Measurements from ENCODE around the gene ACTMAP.

ACTMAP gene

DNA sequence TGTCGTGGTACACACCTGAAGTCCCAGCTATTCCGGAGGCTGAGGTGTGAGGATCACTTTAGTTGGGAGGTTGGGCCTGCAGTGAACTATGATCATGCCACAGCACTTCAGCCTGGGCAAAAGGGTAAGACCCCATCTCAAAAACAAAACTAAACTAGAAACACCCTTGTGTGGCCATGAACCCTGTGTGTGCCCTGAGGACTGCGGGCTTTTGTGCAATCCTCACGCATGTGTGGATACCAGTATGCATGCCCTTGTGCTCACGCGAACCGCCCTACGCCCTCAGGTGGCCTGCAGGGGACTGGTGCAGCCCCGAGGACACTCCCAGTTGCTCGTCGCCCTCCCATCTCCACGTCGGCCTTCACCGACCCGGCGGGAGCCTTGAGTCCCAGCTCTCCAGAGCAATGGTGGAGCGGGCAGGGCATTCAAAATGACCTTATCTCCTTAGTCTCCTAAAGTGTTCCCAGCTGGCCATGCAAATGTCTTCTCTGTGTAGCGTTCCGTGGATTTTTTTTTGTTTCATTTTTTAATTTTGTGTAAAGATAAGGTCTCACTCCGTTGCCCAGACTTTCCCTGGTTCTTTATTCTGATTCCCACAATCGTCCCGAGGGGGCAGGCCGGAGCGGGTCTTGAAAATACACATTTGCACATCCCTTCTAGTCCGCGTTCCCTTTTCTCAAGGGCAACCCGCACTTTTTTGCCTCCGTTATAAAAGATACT is 47.8 kb upstream of the ACTMAP start (continued):
- TF ChIP-seq, protein P1, sequence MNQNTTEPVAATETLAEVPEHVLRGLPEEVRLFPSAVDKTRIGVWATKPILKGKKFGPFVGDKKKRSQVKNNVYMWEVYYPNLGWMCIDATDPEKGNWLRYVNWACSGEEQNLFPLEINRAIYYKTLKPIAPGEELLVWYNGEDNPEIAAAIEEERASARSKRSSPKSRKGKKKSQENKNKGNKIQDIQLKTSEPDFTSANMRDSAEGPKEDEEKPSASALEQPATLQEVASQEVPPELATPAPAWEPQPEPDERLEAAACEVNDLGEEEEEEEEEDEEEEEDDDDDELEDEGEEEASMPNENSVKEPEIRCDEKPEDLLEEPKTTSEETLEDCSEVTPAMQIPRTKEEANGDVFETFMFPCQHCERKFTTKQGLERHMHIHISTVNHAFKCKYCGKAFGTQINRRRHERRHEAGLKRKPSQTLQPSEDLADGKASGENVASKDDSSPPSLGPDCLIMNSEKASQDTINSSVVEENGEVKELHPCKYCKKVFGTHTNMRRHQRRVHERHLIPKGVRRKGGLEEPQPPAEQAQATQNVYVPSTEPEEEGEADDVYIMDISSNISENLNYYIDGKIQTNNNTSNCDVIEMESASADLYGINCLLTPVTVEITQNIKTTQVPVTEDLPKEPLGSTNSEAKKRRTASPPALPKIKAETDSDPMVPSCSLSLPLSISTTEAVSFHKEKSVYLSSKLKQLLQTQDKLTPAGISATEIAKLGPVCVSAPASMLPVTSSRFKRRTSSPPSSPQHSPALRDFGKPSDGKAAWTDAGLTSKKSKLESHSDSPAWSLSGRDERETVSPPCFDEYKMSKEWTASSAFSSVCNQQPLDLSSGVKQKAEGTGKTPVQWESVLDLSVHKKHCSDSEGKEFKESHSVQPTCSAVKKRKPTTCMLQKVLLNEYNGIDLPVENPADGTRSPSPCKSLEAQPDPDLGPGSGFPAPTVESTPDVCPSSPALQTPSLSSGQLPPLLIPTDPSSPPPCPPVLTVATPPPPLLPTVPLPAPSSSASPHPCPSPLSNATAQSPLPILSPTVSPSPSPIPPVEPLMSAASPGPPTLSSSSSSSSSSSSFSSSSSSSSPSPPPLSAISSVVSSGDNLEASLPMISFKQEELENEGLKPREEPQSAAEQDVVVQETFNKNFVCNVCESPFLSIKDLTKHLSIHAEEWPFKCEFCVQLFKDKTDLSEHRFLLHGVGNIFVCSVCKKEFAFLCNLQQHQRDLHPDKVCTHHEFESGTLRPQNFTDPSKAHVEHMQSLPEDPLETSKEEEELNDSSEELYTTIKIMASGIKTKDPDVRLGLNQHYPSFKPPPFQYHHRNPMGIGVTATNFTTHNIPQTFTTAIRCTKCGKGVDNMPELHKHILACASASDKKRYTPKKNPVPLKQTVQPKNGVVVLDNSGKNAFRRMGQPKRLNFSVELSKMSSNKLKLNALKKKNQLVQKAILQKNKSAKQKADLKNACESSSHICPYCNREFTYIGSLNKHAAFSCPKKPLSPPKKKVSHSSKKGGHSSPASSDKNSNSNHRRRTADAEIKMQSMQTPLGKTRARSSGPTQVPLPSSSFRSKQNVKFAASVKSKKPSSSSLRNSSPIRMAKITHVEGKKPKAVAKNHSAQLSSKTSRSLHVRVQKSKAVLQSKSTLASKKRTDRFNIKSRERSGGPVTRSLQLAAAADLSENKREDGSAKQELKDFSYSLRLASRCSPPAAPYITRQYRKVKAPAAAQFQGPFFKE (tag by site-specific recombination; IDR thresholded peaks at IDR 0.05; ENCODE audit: borderline replicate concordance): no peak
- TF ChIP-seq ZNF707 (tag by site-specific recombination; IDR thresholded peaks at IDR 0.05) (no peak), ZNF830 (tag by site-specific recombination; IDR thresholded peaks at IDR 0.05; ENCODE audit: low read depth) (no peak), ZNF76 (tag by site-specific recombination; IDR thresholded peaks at IDR 0.05; ENCODE audit: borderline replicate concordance, low read depth) (peak; percentile 69), ZNF426 (tag by site-specific recombination; IDR thresholded peaks at IDR 0.05) (no peak), SP7 (tag by site-specific recombination; IDR thresholded peaks at IDR 0.05) (peak; percentile 72; the same call in 1 of the 2 replicates), ZNF664 (tag by site-specific recombination; IDR thresholded peaks at IDR 0.05) (no peak; the same call in 1 of the 2 replicates), ZNF558 (tag by site-specific recombination; IDR thresholded peaks at IDR 0.05) (peak; percentile 54; the same call in 1 of the 2 replicates), ZNF10 (tag by site-specific recombination; IDR thresholded peaks at IDR 0.05) (peak; percentile 74), ZFP37 (tag by site-specific recombination; IDR thresholded peaks at IDR 0.05) (peak; percentile 86; the same call in 1 of the 2 replicates), IKZF3 (tag by site-specific recombination; IDR thresholded peaks at IDR 0.05) (no peak), ZSCAN30 (tag by site-specific recombination; IDR thresholded peaks at IDR 0.05) (no peak), ZNF510 (tag by site-specific recombination; IDR thresholded peaks at IDR 0.05; ENCODE audit: insufficient replicate concordance) (no peak), ZNF266 (tag by site-specific recombination; IDR thresholded peaks at IDR 0.05; ENCODE audit: low read depth) (no peak), YY1 (tag by site-specific recombination; IDR thresholded peaks at IDR 0.05) (peak; percentile 72; the same call in 1 of the 2 replicates), ZNF394 (tag by site-specific recombination; IDR thresholded peaks at IDR 0.05; ENCODE audit: borderline replicate concordance) (peak; percentile 59; the same call in 1 of the 2 replicates), ZNF140 (tag by site-specific recombination; IDR thresholded peaks at IDR 0.05) (no peak), SETDB1 (IDR thresholded peaks at IDR 0.05; ENCODE audit: insufficient read length, low read length) (no peak), ZNF473 (tag by site-specific recombination; IDR thresholded peaks at IDR 0.05) (no peak), SP2 (tag by site-specific recombination; IDR thresholded peaks at IDR 0.05) (peak; percentile 25; the same call in 1 of the 2 replicates), ZNF112 (tag by site-specific recombination; IDR thresholded peaks at IDR 0.05) (no peak)
- TF ChIP-seq, protein P2, sequence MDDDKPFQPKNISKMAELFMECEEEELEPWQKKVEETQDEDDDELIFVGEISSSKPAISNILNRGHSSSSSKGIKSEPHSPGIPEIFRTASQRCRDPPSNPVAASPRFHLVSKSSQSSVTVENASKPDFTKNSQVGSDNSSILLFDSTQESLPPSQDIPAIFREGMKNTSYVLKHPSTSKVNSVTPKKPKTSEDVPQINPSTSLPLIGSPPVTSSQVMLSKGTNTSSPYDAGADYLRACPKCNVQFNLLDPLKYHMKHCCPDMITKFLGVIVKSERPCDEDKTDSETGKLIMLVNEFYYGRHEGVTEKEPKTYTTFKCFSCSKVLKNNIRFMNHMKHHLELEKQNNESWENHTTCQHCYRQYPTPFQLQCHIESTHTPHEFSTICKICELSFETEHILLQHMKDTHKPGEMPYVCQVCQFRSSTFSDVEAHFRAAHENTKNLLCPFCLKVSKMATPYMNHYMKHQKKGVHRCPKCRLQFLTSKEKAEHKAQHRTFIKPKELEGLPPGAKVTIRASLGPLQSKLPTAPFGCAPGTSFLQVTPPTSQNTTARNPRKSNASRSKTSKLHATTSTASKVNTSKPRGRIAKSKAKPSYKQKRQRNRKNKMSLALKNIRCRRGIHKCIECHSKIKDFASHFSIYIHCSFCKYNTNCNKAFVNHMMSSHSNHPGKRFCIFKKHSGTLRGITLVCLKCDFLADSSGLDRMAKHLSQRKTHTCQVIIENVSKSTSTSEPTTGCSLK (tag by site-specific recombination; IDR thresholded peaks at IDR 0.05): no peak
- TF ChIP-seq, protein P3, sequence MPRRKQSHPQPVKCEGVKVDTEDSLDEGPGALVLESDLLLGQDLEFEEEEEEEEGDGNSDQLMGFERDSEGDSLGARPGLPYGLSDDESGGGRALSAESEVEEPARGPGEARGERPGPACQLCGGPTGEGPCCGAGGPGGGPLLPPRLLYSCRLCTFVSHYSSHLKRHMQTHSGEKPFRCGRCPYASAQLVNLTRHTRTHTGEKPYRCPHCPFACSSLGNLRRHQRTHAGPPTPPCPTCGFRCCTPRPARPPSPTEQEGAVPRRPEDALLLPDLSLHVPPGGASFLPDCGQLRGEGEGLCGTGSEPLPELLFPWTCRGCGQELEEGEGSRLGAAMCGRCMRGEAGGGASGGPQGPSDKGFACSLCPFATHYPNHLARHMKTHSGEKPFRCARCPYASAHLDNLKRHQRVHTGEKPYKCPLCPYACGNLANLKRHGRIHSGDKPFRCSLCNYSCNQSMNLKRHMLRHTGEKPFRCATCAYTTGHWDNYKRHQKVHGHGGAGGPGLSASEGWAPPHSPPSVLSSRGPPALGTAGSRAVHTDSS (tag by site-specific recombination; IDR thresholded peaks at IDR 0.05): no peak
- TF ChIP-seq, protein P4, sequence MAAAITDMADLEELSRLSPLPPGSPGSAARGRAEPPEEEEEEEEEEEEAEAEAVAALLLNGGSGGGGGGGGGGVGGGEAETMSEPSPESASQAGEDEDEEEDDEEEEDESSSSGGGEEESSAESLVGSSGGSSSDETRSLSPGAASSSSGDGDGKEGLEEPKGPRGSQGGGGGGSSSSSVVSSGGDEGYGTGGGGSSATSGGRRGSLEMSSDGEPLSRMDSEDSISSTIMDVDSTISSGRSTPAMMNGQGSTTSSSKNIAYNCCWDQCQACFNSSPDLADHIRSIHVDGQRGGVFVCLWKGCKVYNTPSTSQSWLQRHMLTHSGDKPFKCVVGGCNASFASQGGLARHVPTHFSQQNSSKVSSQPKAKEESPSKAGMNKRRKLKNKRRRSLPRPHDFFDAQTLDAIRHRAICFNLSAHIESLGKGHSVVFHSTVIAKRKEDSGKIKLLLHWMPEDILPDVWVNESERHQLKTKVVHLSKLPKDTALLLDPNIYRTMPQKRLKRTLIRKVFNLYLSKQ (tag by site-specific recombination; IDR thresholded peaks at IDR 0.05; ENCODE audit: borderline replicate concordance): no peak
- TF ChIP-seq, protein P5, sequence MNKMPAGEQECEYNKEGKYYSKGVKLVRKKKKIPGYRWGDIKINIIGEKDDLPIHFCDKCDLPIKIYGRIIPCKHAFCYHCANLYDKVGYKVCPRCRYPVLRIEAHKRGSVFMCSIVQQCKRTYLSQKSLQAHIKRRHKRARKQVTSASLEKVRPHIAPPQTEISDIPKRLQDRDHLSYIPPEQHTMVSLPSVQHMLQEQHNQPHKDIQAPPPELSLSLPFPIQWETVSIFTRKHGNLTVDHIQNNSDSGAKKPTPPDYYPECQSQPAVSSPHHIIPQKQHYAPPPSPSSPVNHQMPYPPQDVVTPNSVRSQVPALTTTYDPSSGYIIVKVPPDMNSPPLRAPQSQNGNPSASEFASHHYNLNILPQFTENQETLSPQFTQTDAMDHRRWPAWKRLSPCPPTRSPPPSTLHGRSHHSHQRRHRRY (tag by site-specific recombination; IDR thresholded peaks at IDR 0.05): no peak
- TF ChIP-seq, protein P6, sequence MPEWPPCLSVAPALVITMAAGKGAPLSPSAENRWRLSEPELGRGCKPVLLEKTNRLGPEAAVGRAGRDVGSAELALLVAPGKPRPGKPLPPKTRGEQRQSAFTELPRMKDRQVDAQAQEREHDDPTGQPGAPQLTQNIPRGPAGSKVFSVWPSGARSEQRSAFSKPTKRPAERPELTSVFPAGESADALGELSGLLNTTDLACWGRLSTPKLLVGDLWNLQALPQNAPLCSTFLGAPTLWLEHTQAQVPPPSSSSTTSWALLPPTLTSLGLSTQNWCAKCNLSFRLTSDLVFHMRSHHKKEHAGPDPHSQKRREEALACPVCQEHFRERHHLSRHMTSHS (tag by site-specific recombination; IDR thresholded peaks at IDR 0.05): no peak
